ENCODE results near the gene EPS8L1. TPM values are rescaled to one million over a fixed set of nuclear protein-coding genes. Genes with fewer than 3 reads are reported as not detected.
"Not testable (repeated sequence)": the region's sequence is repeated elsewhere in the genome, so short reads cannot be mapped to it uniquely, and the experiment has no call there.

EPS8L1 gene
- polyA plus RNA-seq, 4 donors = 38.4 to 86.0 (median 63.3) TPM

DNA sequence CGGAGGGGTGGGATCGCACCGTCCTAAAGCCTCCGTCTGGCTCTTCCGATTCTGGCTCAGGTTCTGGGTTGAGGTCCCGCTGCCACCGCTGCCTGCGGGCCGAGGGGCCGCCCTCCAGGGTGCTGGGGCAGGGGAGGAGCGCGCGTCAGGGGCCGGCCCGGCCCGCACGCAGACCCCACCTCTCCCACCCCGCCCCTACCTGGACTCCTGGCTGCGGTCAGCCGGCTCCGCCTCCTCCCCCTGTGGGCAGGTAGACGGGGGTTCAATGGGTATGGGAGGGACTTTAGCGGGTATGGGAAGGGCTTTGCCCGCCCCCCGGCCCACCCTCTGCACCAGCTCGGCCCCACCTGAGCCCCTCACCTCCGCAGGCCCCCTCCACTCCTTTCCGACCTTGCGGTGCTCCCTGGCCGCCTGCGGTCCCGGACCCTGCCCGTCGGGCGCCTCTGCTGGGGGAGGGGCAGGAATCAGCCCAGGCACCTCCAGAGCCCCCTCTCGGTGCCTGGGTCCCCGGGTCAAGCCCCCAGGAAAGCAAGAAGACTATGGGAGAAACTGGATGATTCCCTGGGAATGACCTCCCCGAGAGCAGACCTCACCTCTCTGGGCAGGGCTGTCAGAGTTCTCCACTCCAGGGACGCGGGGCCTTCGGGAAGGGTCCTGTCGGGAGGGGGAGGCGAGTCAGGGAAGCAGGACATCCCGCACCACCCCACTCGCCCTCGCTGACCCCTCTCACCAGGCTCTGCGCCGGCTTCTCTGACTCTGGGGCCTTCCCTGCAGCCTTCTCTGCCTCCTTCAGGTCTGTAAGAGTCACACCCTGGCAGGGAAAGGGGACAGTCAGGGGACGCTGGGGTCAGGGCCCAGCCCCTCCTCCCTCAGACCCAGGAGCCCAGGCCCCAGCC, 17.0 kb downstream of the EPS8L1 start:
- DNase-seq (ENCODE audit: low read depth in 4 of 4, low spot score in 2 of 4) = no peak

DNA sequence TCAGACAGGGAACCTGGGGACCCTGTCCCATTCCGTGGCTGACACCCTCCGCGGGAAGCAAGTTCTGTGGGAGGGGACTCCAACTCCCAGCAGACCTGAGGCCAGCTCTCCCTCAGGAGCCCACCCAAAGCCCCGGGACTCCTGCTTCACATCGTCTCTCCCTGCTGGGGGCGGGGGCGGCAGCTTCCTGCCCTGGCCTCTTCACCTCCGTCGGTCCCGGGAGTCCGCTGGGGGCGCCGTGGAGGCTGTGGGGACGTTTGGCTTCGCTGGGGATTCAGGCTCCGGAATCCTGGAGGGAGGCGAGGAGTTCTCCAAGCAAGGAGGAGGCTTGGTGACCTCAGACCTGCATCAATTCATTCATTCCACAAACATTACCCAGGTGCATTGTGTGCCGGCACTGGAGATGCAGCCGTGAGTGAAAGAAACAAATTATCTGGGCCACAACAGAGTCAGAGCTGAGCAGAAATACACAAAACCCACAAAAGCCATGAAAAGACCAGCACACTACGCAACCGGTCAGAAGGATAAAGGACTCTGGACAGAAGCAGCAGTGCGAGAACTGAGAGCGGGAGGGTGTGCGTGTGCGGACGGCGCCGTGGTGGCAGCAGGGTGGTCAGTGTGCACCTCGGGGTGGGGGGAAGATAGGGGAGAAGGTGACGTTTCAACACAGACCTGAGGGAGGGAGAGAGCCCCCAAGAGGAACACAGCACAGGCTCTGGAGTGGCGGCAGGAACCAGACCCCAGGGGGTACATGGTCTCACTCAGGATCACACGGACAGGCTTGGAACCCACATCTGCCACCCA, 19.0 kb downstream of the EPS8L1 start:
- DNase-seq (ENCODE audit: low read depth in 4 of 4, low spot score in 2 of 4) = no peak

DNA sequence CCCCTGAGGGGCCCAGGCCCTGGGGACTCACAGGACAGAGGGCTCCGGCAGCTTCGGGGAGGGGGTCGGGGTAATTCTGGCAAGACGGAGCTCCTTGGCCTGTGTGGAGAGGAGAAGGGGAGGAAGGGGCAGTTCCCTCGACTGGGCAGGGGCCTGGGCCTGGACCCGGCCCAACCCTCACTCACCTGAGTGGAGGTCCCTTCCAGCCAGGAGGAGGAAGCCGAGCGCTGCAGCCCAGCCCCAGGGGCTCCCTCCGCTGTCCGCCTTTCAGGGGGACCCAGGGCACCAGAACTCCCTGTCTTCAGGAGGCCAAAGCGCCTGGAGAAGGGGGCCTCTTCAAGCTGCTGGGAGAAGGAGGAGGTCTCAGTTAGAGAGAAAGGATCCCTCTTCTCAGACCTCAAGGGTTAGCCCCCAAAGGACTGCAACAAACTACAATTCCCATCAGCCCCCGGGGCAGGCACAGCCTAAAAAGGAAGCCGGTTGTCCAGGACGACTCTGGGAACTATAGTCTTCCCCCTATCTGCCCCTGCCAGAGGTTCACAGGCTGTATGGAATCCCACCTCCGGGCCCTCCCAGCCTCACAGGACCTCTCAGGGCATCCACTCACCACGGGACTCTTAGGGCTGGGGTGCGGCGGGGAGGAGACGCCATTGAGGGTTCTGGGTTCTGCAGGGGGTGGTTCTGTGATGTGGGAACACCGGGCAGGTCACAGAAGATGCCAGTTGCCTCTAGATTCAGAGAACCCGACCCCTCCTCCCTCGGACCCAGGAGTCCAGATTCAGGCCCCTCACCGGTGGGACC, 19.8 kb downstream of the EPS8L1 start:
- DNase-seq (ENCODE audit: low read depth in 4 of 4, low spot score in 2 of 4) = no peak

DNA sequence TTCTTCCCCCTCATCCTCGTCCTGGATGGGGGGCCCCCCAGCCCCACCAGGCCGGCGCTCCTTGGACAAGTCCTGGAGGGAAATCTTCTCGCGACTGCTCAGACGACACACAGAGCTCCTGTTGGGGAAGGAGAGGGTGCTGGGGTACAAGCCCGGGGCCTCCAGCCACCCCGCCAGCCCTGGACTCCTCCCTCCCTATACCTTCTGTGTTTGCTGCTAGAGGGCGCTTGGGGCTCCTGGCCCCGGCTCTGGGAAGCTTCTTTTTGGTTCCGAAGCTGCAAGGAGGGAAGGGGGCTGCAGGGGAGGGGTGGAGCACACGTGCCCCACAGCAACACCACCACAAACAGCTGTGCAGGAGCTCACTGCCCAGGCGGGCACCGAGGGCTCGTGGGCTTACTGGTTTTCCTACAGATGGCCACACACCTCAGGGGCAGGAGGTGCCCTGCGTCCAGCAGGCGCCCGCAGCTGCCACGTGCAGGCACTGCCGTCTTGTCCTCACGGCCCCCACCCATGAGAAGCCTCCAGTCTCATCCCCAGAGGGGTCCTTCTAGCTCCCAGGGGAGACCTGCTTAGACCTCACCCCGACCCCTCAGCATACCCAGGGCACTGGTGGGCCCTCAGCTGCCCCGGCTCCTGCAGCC, 20.5 kb downstream of the EPS8L1 start:
- DNase-seq (ENCODE audit: low read depth in 4 of 4, low spot score in 2 of 4) = no peak

DNA sequence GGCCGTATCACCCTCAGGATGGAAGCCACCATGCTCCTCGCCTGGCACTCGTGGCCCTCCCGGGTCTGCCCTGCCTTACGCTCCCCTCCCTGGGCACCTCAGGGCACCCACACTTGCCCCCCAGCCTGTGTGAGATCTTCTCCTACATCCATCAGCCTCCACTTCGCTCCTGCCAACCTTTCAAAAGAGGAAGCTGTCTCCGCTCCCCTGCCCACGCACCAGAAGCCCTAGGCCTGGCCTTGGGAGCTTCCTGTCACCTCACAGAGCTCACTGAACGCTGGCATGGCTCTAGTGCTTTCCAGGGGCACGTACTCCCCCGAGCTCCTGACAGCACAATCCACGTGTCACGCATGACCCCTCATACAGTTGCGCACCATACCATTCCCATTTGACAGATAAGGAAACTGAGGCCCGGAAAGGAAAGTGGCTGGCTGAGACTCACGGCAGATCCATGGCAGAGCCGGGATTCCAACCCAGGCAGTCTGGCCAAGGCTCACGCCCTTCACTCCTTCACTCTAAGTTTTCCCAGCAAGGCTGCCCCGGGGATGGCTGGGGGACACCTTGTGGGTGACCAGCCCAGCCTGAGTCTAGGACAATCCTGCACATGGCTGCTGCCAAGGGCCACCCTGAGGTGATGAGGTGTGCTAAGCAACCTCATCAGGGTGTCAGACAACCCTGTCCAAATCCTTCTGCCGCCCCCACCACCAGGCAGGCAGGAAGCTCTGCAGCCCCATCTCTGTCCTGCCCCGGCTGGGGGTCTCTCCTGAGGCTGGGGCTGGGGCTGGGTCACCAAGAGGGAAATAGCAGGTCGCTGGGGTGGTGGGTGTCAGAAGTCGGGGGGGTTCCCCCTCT, 22.4 kb downstream of the EPS8L1 start:
- no peak for DNase-seq (ENCODE audit: low read depth in 4 of 4, low spot score in 2 of 4)

DNA sequence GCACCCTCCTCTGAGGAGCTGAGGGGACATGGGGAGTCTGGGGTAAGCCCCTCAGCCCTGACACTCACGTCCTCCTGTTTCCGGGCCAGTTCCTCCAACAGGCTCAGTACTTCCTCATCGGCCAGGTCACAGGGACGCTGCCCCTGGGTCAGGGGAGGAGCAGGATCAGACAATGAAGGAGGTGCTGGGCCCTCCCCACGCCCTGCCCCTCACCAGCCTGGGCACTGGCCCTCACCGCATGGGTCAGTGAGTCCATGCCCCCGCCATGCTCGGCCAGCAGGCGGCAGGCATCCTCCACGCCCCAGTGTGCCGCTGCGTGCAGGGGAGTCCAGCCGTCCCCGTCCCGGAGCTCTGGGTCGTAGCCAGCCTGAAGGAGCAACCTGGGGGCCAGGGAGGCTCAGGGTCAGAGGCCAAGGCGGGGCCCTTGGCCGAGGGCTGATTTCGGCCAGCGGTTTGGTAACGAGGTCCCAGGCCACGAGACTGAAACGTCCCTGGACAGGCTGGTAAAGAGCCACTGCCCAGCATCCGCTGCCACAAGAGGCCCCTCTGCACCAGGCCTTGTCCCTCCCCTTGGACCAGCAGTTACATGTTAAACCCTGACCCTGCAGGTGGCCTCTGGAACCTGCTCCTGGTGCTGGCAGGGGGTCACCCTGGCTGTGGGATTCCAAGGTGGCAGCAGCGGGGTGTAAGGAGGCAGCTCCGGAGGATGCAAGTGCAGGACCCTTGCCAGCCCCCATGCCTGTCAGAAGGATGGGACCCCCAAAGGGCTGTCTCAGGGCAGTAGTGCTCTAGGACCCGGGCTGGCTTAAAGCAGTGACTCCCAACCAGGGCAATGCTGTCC, 23.3 kb downstream of the EPS8L1 start:
- no peak for DNase-seq (ENCODE audit: low read depth in 4 of 4, low spot score in 2 of 4)

DNA sequence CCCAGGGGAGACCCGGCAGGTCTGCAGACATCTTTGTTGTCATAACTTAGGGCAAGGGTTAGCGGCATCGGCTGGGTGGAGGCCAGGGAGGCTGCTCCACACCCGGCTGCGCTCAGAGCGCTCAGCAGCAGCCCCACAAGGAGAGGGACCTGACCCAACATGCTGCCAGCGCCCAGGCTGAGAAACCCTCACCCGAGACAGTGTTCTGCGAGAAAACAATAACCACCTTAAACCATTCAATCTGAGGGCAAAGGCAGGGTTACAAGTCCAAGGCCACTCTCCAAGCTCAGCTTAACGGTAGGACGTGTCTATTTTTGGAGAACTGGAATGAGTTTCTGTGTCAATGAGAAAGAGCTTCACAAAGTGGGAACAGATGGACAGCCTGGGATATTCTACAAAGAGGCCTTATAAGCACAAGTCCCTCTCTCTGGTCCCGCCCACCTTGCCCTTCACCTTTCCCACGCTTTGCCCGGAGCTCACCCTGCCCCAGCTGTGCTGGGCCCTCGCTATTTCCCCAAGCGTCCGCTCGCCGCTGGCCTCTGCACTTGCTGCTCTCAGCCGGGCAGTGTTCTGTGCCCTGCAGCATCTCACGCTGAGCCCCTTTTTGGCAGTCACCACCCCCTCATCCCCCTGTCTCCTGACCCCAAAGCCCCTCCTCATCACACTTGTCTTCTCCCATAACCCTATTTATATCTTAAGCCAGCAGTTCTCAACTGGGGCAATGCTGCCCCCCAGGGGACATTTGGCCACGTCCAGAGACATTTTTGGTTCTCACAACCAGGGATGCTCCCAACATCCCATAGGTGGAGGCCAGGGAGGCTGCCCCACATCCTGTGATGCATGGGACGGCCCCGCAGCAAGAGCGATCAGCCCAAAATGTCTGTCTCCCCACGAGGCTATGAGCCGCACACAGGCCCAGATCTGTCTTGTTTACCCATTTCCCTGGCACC, 24.2 kb downstream of the EPS8L1 start:
- DNase-seq (ENCODE audit: low read depth in 4 of 4, low spot score in 2 of 4) = no peak

DNA sequence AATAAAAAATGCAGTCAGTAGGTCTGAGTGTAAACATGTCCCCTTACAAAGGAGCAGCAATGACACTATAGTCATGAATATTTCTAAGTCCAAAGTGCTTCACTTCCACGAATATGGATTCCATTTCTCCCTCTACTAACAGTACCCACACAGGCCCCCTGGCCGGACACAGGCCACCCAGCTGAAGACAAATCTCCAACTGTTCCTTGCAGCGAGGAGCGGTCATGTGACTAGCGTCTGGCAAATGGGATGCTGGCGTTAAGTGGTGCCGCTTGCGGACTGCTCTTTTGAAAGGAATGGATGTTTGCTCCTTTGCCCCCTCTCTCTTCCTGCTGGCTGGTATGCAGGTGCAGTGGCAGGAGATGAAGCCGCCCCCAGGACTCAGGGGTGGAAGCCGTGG, 25.6 kb downstream of the EPS8L1 start:
- DNase-seq (ENCODE audit: low read depth in 4 of 4, low spot score in 2 of 4) = no peak

DNA sequence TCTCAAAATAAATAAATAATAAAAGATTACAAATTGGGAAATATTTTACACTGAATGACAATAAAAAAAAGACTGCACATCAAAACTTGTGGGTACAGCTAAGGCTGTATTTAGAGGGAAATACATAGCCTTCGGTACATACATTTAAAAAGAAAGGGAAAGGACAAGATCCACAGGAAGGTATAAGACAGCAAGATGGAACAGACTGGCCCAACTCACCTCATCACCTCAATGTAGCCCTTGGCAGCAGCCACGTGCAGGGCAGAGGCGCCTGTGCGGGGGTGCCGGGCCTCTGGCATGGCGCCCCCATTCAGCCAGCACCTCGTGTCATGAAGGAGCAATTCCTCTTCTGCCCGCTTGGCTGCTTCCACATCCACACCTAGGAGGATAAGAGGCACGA, 27.5 kb downstream of the EPS8L1 start:
- no peak for DNase-seq (ENCODE audit: low read depth in 4 of 4, low spot score in 2 of 4)

DNA sequence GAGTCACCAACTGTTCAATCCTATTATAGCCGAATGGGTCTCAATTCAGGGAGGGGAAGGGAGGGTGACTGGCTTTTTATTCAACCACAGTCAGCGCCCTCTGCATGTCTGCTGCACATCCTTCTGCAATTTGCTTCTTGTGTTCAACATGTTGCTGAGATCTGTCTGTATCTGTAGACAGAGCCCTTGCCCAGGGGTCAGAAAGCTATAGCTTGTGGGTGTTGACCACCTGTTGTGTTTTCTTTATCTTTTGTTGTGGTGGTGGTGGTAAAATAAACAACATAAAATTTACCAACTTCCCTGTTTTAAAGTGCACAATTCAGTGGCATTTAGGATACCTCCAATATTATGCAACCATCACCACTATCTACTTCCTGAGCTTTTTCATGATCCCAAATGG, 29.6 kb downstream of the EPS8L1 start:
- DNase-seq (ENCODE audit: low read depth in 4 of 4, low spot score in 2 of 4) = no peak

DNA sequence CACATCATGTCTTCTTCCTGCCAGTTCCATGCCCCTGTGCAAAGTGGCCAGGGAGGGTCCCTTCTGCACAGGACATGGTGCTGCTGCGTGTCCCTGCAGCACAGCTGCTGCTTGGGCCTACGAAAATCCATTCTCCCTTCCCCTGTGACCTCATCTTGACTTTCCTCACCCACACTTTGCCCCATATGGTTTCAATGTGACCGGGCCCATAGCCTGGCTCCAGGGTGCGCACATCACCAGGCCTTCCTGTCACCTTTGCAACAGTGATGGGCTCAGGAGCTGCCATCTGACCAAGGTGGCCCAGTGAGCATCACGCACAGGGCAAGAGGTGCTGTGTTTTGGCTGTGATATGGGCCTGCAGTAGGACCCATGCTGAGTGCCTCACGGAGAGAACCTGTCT, 30.9 kb downstream of the EPS8L1 start:
- no peak for DNase-seq (ENCODE audit: low read depth in 4 of 4, low spot score in 2 of 4)

DNA sequence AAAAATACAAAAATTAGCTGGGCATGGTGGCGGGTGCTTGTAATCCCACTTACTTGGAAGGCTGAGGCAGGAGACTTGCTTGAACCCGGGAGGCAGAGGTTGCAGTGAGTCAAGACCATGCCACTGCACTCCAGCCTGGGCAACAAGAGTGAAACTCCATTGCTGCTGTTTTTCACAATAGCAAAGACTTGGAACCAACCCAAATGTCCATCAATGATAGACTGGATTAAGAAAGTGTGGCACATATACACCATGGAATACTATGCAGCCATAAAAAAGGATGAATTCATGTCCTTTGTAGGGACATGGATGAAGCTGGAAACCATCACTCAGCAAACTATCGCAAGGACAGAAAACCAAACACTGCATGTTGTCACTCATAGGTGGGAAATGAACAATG, 31.6 kb downstream of the EPS8L1 start:
- DNase-seq (ENCODE audit: low read depth in 4 of 4, low spot score in 2 of 4) = not testable (repeated sequence)

DNA sequence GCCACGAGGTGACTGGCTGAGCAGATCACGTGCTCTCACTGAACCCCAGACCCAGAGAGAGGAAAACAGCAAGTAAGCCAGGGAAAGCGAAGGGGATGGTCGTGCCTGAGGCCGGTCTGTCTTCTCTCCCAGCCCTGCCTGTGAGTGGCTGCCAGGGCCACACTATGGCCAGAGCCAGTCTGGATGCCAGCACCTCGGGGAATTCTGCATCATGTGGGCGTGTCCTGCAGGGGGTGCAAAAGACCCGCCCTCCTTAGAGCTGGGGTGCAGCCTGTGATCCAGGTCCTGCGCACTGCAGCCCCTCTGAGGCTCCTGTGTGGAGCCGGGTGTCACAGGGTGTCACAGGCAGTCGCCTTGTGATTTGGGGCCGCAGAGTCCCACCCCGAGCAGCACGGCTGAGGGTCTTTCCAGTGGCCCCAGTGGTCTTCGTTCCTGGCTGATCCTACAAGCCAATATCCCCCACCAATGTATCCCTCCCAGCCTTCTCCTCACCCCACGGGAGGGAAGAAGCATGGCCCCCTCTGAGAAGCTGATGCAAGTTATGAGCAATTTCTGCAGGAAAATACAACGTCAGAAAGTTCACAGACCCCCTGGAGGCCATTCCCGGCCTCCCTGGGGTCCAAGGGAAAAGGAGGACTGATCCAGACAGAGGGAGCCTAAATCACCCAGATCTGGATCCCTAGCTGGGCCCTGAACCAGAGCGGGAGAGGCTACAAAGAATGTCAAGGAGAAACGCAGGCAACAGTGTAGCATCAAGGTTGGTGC, 34.0 kb downstream of the EPS8L1 start:
- DNase-seq (ENCODE audit: low read depth in 4 of 4, low spot score in 2 of 4) = no peak

DNA sequence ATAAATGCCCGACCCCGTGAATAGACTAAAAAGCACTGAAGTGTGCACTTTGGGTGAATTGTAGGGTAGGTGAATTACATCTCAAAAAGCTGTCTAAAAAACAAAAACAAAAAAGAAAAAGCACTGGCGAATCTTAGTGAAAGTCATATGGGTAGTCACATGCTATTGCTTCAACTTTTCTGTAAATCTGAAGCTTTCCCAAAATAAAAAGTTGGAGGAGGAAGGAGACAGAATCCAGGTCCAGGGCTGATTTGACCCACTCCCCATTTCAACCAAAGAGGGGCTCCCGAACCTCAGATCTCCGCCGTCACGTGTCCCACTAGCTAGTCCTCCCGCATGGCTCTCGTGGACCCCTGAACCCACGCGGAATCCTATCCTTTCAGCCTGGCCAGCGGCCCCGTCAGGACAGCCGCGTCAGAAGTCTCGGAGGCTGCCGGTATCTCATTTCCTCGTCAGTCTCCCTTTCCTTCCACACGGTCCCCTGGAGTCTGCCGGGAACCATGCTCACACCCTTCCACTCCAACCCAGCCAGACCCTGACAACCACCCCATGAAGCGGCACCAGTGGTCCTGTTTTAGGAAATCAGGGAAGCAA, 35.7 kb downstream of the EPS8L1 start:
- DNase-seq (ENCODE audit: low read depth in 4 of 4, low spot score in 2 of 4) = no peak

DNA sequence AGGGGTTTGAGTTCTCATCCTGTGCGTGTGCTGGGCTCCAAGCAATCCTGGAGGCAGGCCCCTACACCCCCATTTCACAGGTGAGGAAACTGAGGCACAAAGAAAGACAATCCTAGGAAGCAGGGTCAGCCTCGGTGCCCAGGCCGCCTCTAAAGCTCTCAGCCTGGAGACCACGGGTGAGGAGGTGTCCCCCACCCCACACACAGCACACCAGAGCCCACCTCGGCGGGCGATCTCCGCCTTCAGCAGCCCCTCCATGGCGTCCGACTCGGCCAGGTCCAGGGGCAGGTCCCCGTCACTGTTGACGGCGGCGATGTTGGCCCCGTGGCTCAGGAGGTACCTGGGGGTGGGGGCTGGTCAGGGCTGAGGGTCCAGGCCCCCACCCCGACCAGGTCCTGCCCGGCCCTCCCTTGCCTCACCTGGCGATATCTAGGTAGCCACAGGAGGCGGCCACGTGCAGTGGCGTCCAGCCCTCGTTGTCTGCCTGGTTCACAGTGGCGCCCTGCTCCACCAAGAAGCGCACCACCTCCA, 36.6 kb downstream of the EPS8L1 start:
- DNase-seq (ENCODE audit: low read depth in 4 of 4, low spot score in 2 of 4) = no peak
